GM13977 (cell line): ENCODE measurements around the gene DST.

ENCODE experiments used
- DNase-seq: peaks from one replicate; pipeline ENCODE4 v3.0.0; 2012; ENCODE audit warnings: low spot score
- CTCF ChIP-seq: IDR thresholded peaks from 2 replicates; pipeline ENCODE4 v1.5.1; 2012; ENCODE audit warnings: mild to moderate bottlenecking, control low read depth; ENCODE audit not compliant: insufficient read depth; ENCODE audit errors: extremely low read depth, missing control alignments
- in situ Hi-C: fragments of 300-500 bp; cut with MboI; formaldehyde crosslinking; loops from one replicate; pipeline ENCODE4 v1.12.0; 2022; ENCODE audit warnings: low sequenced_read_pairs, low pct_unique_long_range_greater_than_20kb, mixed read lengths, inconsistent platforms; ENCODE audit not compliant: unreplicated experiment

Gene DST

DNA sequence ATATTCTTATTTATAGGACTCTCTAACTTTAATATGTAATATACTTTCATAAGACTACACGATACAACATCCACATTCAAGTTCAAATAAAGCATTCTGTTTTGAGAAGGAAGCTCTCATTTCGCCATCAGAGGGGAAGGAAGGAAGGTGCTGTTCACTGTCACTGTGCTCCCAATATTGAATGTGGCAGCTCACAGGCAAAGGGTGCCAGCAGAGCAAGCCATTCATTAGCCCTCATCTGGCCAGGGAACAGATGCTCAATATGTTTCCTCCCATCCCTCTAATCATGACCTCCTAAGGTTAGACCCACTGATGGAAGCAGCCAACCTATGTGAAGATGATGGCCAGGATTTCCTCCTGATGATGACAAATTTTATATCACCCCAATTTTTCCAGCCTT is 154.4 kb downstream of the DST start:
- in situ Hi-C loops: no loop called here
- DNase-seq: no peak
- no peak for TF ChIP-seq CTCF

GRCh38 chr6:56486681-56487080 is 156.0 kb downstream of the DST start:
- TF ChIP-seq CTCF: no peak
- DNase-seq: no peak
- in situ Hi-C loops: no loop called here

GRCh38 chr6:56484669-56485068 is 158.0 kb downstream of the DST start:
- no peak for DNase-seq
- TF ChIP-seq CTCF: no peak
- in situ Hi-C loops: no loop called here

- no peak for DNase-seq
- no peak for TF ChIP-seq CTCF
- in situ Hi-C loops: no loop called here
Observed at GRCh38 chr6:56483929-56484328, 158.8 kb downstream of the DST start.

- DNase-seq: no peak
- no peak for TF ChIP-seq CTCF
- in situ Hi-C loops: no loop called here
Observed at GRCh38 chr6:56482525-56482924, 160.2 kb downstream of the DST start.

GRCh38 chr6:56481957-56482356 is 160.7 kb downstream of the DST start:
- DNase-seq: no peak
- TF ChIP-seq CTCF: no peak
- in situ Hi-C loops: no loop called here

- in situ Hi-C loops: no loop called here
- no peak for TF ChIP-seq CTCF
- DNase-seq: no peak
Observed at GRCh38 chr6:56480654-56481337, 161.9 kb downstream of the DST start.
